Measurements from ENCODE around the gene CNIH3. TPM values are rescaled to one million over a fixed set of nuclear protein-coding genes. Genes with fewer than 3 reads are reported as not detected.
"Not testable (repeated sequence)": the region's sequence is repeated elsewhere in the genome, so short reads cannot be mapped to it uniquely, and the experiment has no call there.

CNIH3 gene
- total RNA-seq, 1 donor: 3.6 TPM

DNA sequence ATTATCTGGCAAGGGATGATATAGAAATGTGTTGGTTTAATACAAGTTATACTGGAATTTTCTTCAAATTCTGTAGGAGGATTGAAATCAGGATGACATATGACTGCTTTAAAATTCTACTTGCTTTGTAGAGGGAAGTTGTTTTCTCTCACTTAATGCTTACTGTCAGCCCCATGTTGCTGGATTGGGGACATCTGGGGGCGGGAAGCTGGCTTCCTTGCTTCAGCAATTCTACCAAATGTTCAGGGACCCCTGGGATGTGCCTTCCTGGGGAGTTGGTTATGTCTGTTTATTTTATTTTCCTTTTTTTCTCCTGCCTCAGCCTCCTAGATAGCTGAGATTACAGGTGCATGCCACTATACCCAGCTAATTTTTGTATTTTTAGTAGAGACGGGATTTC, 63.5 kb downstream of the CNIH3 start:
- Histone ChIP-seq H3K9me3 (ENCODE audit: low read depth, low read length) (no peaks in the 10 kb centered on the region), H3K79me2 (ENCODE audit: insufficient read depth, low read length) (no peaks in the 10 kb centered on the region), H2AFZ (ENCODE audit: low read length) (no peak overlapping the region), H3K4me3 (ENCODE audit: insufficient read depth, low read length) (no peak overlapping the region), H3K27me3 (ENCODE audit: insufficient read depth, low read length) (no peaks in the 10 kb centered on the region), H3K4me1 (ENCODE audit: insufficient read depth, low read length) (no peaks in the 10 kb centered on the region), H3K4me2 (ENCODE audit: insufficient read depth, low read length) (no peak overlapping the region), H3K36me3 (ENCODE audit: insufficient read depth, low read length) (no peaks in the 10 kb centered on the region), H3K27ac (ENCODE audit: low read depth, low read length) (no peak overlapping the region), H4K20me1 (ENCODE audit: insufficient read depth, low read length) (no peaks in the 10 kb centered on the region)
- DNase-seq (ENCODE audit: insufficient read length, low spot score, missing footprints): no peak
- TF ChIP-seq, protein P1, sequence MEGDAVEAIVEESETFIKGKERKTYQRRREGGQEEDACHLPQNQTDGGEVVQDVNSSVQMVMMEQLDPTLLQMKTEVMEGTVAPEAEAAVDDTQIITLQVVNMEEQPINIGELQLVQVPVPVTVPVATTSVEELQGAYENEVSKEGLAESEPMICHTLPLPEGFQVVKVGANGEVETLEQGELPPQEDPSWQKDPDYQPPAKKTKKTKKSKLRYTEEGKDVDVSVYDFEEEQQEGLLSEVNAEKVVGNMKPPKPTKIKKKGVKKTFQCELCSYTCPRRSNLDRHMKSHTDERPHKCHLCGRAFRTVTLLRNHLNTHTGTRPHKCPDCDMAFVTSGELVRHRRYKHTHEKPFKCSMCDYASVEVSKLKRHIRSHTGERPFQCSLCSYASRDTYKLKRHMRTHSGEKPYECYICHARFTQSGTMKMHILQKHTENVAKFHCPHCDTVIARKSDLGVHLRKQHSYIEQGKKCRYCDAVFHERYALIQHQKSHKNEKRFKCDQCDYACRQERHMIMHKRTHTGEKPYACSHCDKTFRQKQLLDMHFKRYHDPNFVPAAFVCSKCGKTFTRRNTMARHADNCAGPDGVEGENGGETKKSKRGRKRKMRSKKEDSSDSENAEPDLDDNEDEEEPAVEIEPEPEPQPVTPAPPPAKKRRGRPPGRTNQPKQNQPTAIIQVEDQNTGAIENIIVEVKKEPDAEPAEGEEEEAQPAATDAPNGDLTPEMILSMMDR (IDR thresholded peaks at IDR 0.05; ENCODE audit: extremely low read depth, low read depth, low read length): no peak

DNA sequence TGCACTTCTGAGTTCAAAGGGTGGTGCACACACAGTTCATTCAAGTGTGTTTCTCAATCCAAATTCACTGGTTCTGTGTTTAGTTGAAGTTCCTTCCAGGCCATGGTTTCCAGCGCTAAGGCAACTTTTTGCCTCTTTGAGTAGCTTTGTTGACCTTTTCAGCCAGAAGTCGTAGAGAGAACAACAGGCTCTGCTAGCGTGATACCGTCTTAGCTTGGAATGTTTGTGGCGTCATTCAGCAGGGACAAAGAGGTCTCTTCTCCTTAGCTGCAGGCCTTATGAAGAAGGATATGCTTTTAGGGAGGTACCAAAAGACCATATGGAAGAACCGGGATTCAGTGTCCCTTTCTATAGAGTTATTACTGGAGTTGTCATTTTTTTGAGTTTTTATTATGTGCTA, 65.7 kb downstream of the CNIH3 start:
- H3K9me3 ChIP-seq (ENCODE audit: low read depth, low read length): no peaks in the 10 kb centered on the region
- no peaks in the 10 kb centered on the region for H3K79me2 ChIP-seq (ENCODE audit: insufficient read depth, low read length)
- H3K27me3 ChIP-seq (ENCODE audit: insufficient read depth, low read length): no peaks in the 10 kb centered on the region
- TF ChIP-seq, protein P1 (IDR thresholded peaks at IDR 0.05; ENCODE audit: extremely low read depth, low read depth, low read length): no peak
- H3K4me1 ChIP-seq (ENCODE audit: insufficient read depth, low read length): no peaks in the 10 kb centered on the region
- H3K27ac ChIP-seq (ENCODE audit: low read depth, low read length): no peak overlapping the region
- H3K36me3 ChIP-seq (ENCODE audit: insufficient read depth, low read length): no peaks in the 10 kb centered on the region
- no peaks in the 10 kb centered on the region for H4K20me1 ChIP-seq (ENCODE audit: insufficient read depth, low read length)
- no peak overlapping the region for H3K4me2 ChIP-seq (ENCODE audit: insufficient read depth, low read length)
- H2AFZ ChIP-seq (ENCODE audit: low read length): no peak overlapping the region
- H3K4me3 ChIP-seq (ENCODE audit: insufficient read depth, low read length): no peak overlapping the region
- DNase-seq (ENCODE audit: insufficient read length, low spot score, missing footprints): no peak

DNA sequence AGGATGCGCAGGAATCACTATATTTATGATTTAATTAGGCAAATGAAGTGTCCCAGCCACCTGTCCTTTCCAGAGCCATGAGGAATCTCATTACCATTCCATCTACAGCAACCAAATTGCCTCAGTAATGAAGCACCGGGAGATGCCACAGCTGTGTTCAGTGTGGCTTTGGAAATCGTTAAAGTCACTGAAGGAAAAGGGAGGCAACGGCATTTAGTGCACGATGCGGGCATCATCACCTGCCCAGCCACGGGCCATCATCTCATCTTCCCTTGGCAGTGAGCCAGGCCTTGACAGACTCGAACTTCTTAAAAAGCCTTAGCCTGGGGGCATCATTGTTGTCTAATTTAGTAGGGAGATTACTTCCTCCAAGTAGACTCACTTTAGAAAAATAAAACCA, 67.8 kb downstream of the CNIH3 start:
- H3K36me3 ChIP-seq (ENCODE audit: insufficient read depth, low read length): no peaks in the 10 kb centered on the region
- no peak overlapping the region for H3K27ac ChIP-seq (ENCODE audit: low read depth, low read length)
- H2AFZ ChIP-seq (ENCODE audit: low read length): no peak overlapping the region
- H3K4me1 ChIP-seq (ENCODE audit: insufficient read depth, low read length): no peaks in the 10 kb centered on the region
- no peaks in the 10 kb centered on the region for H3K79me2 ChIP-seq (ENCODE audit: insufficient read depth, low read length)
- no peak overlapping the region for H3K4me3 ChIP-seq (ENCODE audit: insufficient read depth, low read length)
- DNase-seq (ENCODE audit: insufficient read length, low spot score, missing footprints): no peak
- TF ChIP-seq, protein P1 (IDR thresholded peaks at IDR 0.05; ENCODE audit: extremely low read depth, low read depth, low read length): no peak
- no peak overlapping the region for H3K4me2 ChIP-seq (ENCODE audit: insufficient read depth, low read length)
- H3K27me3 ChIP-seq (ENCODE audit: insufficient read depth, low read length): no peaks in the 10 kb centered on the region
- no peaks in the 10 kb centered on the region for H3K9me3 ChIP-seq (ENCODE audit: low read depth, low read length)
- no peaks in the 10 kb centered on the region for H4K20me1 ChIP-seq (ENCODE audit: insufficient read depth, low read length)

DNA sequence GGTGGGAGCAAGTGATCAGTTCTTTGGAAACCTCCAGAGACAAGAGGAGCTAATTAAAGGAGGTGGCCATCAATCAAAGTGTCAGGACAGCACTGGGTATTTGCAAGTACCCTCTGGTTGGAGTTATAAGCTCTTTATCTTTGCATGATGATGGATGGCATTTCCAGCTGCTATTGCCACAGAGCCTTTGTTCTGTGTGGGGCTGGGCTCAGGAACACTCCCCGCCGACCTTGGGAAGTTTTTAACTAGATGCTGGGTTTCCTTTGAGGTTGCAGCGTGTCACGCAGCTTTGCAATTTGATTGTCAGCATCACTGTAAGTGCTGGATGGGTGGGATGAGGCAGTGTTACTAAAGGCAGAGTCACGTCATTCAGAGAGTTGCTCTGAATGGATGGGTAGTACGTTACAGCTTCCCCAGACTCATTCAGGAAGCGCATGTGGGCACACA, 68.9 kb downstream of the CNIH3 start:
- Histone ChIP-seq H3K27ac (ENCODE audit: low read depth, low read length) (no peak overlapping the region), H3K36me3 (ENCODE audit: insufficient read depth, low read length) (no peaks in the 10 kb centered on the region), H3K9me3 (ENCODE audit: low read depth, low read length) (no peaks in the 10 kb centered on the region), H3K4me2 (ENCODE audit: insufficient read depth, low read length) (no peak overlapping the region), H3K4me1 (ENCODE audit: insufficient read depth, low read length) (no peaks in the 10 kb centered on the region), H3K27me3 (ENCODE audit: insufficient read depth, low read length) (no peaks in the 10 kb centered on the region), H2AFZ (ENCODE audit: low read length) (no peak overlapping the region), H4K20me1 (ENCODE audit: insufficient read depth, low read length) (no peaks in the 10 kb centered on the region), H3K79me2 (ENCODE audit: insufficient read depth, low read length) (no peaks in the 10 kb centered on the region), H3K4me3 (ENCODE audit: insufficient read depth, low read length) (no peak overlapping the region)
- TF ChIP-seq, protein P1 (IDR thresholded peaks at IDR 0.05; ENCODE audit: extremely low read depth, low read depth, low read length): no peak
- no peak for DNase-seq (ENCODE audit: insufficient read length, low spot score, missing footprints)

DNA sequence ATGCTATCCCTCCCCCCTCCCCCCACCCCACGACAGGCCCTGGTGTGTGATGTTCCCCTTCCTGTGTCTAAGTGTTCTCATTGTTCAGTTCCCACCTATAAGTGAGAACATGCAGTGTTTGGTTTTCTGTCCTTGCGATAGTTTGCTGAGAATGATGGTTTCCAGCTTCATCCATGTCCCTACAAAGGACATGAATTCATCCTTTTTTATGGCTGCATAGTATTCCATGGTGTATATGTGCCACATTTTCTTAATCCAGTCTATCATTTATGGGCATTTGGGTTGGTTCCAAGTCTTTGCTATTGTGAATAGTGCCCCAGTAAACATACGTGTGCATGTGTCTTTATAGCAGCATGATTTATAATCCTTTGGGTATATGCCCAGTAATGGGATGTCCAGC, 70.0 kb downstream of the CNIH3 start:
- not testable (repeated sequence) for H4K20me1 ChIP-seq (ENCODE audit: insufficient read depth, low read length); H3K27me3 ChIP-seq (ENCODE audit: insufficient read depth, low read length); H3K4me3 ChIP-seq (ENCODE audit: insufficient read depth, low read length); H3K4me1 ChIP-seq (ENCODE audit: insufficient read depth, low read length); H3K36me3 ChIP-seq (ENCODE audit: insufficient read depth, low read length); H3K79me2 ChIP-seq (ENCODE audit: insufficient read depth, low read length); H2AFZ ChIP-seq (ENCODE audit: low read length); H3K9me3 ChIP-seq (ENCODE audit: low read depth, low read length); H3K4me2 ChIP-seq (ENCODE audit: insufficient read depth, low read length); DNase-seq (ENCODE audit: insufficient read length, low spot score, missing footprints); H3K27ac ChIP-seq (ENCODE audit: low read depth, low read length)
